ENCODE measurements around the gene RICTOR. TPM values are rescaled to one million over a fixed set of nuclear protein-coding genes. Genes with fewer than 3 reads are reported as not detected.

RICTOR gene
- total and polyA plus RNA-seq, 2 of the 4 experiments (the other 2 are of a cell fraction): 4.1 to 35.7 TPM

- no peak overlapping the region for H3K9ac ChIP-seq (ENCODE audit: low read depth, low read length)
- no peak for TF ChIP-seq FOS (IDR thresholded peaks at IDR 0.05; ENCODE audit: low read depth, low read length)
- no peak overlapping the region for H2BK5ac ChIP-seq (ENCODE audit: low read depth, low read length, poor library complexity, severe bottlenecking)
- no peak overlapping the region for H3K14ac ChIP-seq (replicated peaks; ENCODE audit: low read depth, low read length)
- ATAC-seq (ENCODE audit: low read depth): no peak
- H3K9me3 ChIP-seq (ENCODE audit: control insufficient read depth, insufficient read depth, low read length): no peaks in the 10 kb centered on the region
- CTCF ChIA-PET: no interaction called here
- H4K8ac ChIP-seq (ENCODE audit: low read depth in 2 of 2, low read length in 2 of 2): no peak overlapping the region
- H3K23ac ChIP-seq (ENCODE audit: low read depth, low read length): no peak overlapping the region
- dilution Hi-C loops (cut with HindIII; ENCODE audit: low sequenced_read_pairs, unreplicated experiment): no loop called here
- H3K4me1 ChIP-seq (ENCODE audit: control insufficient read depth, insufficient read depth, low read length): no peaks in the 10 kb centered on the region
- no TSS peak for BruUV-seq (replicated peaks)
- no peak overlapping the region for H3K4ac ChIP-seq (ENCODE audit: low read depth, low read length)
- no peak overlapping the region for H3K27ac ChIP-seq (ENCODE audit: insufficient read depth, low read length)
- in situ Hi-C loops (cut with MboI; ENCODE audit: low sequenced_read_pairs): no loop called here
- H4K5ac ChIP-seq (ENCODE audit: low read depth, low read length): no peak overlapping the region
- no peak overlapping the region for H3K4me2 ChIP-seq (ENCODE audit: low read depth, low read length)
- no peaks in the 10 kb centered on the region for H3K9me1 ChIP-seq (ENCODE audit: insufficient read depth, low read length)
- H2AK5ac ChIP-seq (ENCODE audit: low read depth, low read length): no peak overlapping the region
- no peak overlapping the region for H2AFZ ChIP-seq (replicated peaks; ENCODE audit: low read length, poor library complexity)
- intact Hi-C loops (cut with micrococcal nuclease): no loop called here
- H3K79me1 ChIP-seq (ENCODE audit: low read depth in 1 of 2, low read length in 2 of 2): peaks cover 3 to 17% of the 10 kb centered on the region in 2 experiments; a peak in 2 of 4 replicates
- no peak overlapping the region for H2BK20ac ChIP-seq (ENCODE audit: low read depth, low read length)
- H3K36me3 ChIP-seq (ENCODE audit: control insufficient read depth, insufficient read depth, low read length): no peaks in the 10 kb centered on the region
- no peak overlapping the region for H3K4me3 ChIP-seq (ENCODE audit: insufficient read depth, low read depth, low read length)
- no peak overlapping the region for H3K18ac ChIP-seq (ENCODE audit: low read depth, low read length)
- POLR2A ChIA-PET (ENCODE audit: unreplicated experiment): no interaction called here
- H4K91ac ChIP-seq (ENCODE audit: insufficient read depth, low read depth, low read length): no peak overlapping the region
- no peak for DNase-seq
- H4K20me1 ChIP-seq (ENCODE audit: insufficient read depth, low read length): no peaks in the 10 kb centered on the region
- WGBS, 2 experiments (ENCODE audit: extremely low coverage in 2 of 2, insufficient read length in 1 of 2): no CpG with 5 or more reads among the region's 2 CpGs
- H3K27me3 ChIP-seq (ENCODE audit: control insufficient read depth, insufficient read depth, low read length): no peaks in the 10 kb centered on the region
- no peak overlapping the region for H2AK9ac ChIP-seq (replicated peaks; ENCODE audit: low read depth, low read length, poor library complexity)
- no peak overlapping the region for H2BK15ac ChIP-seq (ENCODE audit: low read depth, low read length)
- H2BK120ac ChIP-seq (ENCODE audit: low read depth, low read length): no peak overlapping the region
- no peak overlapping the region for H3K56ac ChIP-seq (ENCODE audit: extremely low read depth, insufficient read depth, low read length)
Measured at GRCh38 chr5:39001683-39002082, 72.5 kb downstream of the RICTOR start.
